22Rv1 (cell line): ENCODE measurements around the gene OR5B3.

ENCODE experiments used
- CTCF ChIP-seq: fragments of 450-650 bp; IDR thresholded peaks from 2 replicates; pipeline ENCODE4 v1.5.1; 2017; ENCODE audit warnings: mild to moderate bottlenecking
- ZFX ChIP-seq: fragments of 450-650 bp; IDR thresholded peaks from 2 replicates; pipeline ENCODE4 v1.6.1; 2017; ENCODE audit warnings: antibody characterized with exemption, borderline replicate concordance

GRCh38 chr11:58446294-58446693 lies 39.6 kb upstream of the OR5B3 start:
- TF ChIP-seq CTCF (no peak), ZFX (no peak)
